ENCODE measurements around the gene TMPRSS4.

Gene TMPRSS4, protein sequence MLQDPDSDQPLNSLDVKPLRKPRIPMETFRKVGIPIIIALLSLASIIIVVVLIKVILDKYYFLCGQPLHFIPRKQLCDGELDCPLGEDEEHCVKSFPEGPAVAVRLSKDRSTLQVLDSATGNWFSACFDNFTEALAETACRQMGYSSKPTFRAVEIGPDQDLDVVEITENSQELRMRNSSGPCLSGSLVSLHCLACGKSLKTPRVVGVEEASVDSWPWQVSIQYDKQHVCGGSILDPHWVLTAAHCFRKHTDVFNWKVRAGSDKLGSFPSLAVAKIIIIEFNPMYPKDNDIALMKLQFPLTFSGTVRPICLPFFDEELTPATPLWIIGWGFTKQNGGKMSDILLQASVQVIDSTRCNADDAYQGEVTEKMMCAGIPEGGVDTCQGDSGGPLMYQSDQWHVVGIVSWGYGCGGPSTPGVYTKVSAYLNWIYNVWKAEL

DNA sequence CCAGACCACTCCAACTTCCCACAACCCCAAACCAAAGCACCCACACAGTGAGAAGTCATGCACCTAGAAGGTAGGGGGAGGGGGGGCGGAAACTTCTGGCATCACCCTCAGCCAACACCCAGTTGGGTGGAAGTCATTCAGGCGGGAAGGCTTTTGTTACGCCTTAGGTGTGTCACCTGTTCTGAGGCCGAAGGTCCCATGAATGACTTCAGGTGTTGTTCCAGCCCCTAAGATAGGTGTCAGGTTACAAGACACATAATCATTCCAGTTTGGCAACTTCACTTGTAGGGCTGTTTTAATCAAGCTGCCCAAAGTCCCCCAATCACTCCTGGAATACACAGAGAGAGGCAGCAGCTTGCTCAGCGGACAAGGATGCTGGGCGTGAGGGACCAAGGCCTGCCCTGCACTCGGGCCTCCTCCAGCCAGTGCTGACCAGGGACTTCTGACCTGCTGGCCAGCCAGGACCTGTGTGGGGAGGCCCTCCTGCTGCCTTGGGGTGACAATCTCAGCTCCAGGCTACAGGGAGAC, at the start of gene TMPRSS4:
Gene TMPRSS4 (plus strand): TSS at position 325 of the 528 bp plus-strand sequence. CDS start 225 bp downstream, outside the sequence.
- no peak for DNase-seq (ENCODE audit: low read depth)

GRCh38 chr11:118027694-118028093, 49.2 kb upstream of the TMPRSS4 start:
- no peak for DNase-seq (ENCODE audit: low read depth)

DNA sequence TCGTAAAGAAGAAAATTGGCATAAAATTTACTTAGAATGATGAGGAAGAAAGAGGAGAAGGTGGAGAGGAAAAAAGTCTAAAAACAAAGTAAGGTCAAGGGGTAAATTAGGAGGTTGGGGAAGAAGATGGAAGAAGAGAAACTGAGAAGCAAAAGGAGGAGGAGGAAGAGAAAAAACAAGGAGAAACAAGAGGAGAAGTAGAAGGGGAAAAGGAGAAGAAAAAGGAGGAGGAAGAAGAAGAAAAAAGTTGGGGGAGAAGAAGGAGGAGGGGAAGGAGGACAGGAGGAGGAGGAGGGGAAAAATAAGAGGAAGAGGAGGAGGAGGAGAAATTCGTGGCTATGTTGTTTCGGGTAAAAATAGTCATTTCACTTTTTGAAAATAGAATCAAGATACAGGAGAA, 48.3 kb upstream of the TMPRSS4 start:
- DNase-seq (ENCODE audit: low read depth): no peak

DNA sequence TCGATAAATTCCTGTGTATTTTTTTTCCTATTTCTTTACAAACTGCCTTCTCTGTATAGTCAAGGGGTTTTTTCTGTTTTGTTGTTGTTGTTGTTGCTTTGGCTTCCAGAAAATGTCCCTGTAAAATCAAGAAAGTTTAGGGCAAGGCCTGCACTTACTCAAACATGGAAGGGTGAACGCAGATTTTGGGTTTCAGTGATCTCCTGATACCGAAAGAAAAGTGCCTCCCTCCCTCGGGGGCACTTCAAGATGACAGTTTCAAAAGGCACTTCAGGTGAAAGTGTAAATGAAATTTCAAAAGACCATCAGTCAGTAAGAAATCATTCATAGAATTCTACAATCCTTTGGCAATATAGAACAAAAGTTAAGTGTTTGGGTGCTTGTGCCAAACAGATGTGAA, 43.4 kb upstream of the TMPRSS4 start:
- DNase-seq (ENCODE audit: low read depth): no peak

GRCh38 chr11:118042141-118042540, 34.7 kb upstream of the TMPRSS4 start:
- no peak for DNase-seq (ENCODE audit: low read depth)

DNA sequence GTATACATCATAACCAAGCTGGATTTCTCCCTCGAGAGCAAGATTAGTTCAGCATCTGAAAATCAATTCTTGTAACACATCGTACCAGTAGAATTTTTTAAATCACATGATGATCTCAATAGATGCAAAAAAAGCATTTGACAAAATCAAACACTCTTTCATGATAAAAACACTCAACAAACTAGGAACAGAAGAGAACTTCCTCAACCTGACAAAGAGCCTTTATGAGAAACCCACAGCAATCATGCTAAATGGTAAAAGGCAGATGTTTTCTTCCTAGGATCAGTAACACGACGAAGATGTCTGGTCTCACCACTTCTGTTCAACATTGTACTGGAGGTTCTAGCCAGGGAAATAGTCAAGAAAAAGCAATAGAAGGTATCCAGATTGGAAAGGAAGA, 34.1 kb upstream of the TMPRSS4 start:
- DNase-seq (ENCODE audit: low read depth): no peak

- no peak for DNase-seq (ENCODE audit: low read depth)
Observed at GRCh38 chr11:118045191-118045590, 31.7 kb upstream of the TMPRSS4 start.

DNA sequence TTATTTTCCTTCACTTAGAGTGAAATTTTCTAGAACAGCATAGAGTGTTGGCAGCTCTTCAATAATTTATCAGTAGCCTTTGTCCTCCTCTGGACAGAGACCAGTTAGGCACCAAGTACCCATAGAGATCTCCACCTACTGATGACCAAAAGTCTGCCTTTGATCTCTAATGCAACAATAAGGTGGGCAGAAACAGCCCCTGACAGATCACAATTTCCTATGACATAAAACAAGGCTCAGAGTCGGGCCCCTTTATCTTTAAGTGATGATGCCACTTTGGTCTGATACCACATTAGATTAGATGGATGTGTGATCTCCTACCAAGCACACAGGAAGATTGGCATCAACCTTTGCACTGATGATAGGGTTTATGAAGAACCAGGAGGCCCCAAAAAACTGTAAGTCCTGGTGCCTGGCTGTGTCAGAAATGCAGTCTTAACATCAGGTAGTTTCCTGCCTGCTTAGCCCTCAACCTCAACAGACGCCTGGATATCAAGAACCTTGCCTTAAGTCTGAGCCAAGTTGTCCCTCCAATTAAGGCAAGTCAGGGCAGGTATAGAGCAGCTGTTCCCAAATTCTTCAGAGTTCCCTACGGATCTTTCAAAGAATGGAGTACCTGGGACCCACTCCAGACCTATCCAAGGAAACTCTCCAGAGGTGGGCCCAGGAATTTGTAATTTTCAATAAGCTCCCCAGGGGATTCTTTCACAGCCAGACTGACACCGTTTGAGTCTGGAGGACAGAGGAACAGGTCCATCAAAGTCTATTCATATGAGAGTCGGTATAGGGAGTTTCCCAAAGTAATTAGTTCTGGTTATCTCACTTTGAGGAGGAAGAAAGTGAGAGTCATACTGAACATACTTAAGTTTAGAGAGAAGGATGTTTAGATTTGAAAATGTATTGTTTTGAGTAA, 30.6 kb upstream of the TMPRSS4 start:
- no peak for DNase-seq (ENCODE audit: low read depth)

- no peak for DNase-seq (ENCODE audit: low read depth)
Observed at GRCh38 chr11:118046964-118047700, 29.7 kb upstream of the TMPRSS4 start.

- no peak for DNase-seq (ENCODE audit: low read depth)
Observed at GRCh38 chr11:118047749-118048148, 29.1 kb upstream of the TMPRSS4 start.

DNA sequence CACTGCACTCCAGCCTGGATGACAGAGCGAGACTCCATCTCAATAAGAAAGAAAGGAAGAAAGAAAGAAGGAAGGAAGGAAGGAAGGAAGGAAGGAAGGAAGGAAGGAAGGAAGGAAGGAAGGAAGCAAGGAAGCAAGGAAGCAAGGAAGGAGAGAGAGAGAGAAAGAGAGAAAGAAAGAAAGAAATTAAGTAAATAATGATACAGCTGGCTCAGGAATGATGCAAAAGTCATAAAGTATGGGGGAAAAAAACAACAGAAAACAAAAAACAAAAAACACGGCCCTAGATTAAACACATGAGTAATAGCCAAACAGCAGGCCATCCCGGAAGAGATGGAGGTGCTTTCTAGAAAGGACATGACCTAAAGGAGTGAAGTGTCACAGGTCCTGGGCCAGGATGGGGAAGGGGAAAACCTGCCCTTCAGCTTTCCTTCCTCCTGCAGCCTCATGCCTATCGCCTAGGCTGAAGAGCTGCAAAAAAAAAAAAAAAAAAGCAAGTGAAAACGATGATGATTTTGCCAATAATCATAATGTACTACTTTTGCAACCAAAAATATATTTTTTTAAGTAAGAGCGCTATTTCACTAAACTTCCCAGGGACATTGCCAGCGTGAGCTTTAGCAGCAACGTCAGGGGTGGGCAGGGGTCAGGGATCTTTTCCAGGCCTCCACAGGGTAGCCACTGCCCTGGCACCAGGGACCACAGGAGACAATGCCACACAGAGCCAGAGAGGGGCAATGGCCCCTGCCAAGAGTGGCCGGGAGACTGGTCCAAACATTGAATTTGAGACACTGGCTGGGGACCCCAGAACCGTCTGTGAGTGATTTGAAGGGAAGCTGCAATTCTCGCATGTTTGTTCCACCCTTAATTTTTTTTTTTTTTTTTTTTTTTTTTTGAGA, 28.2 kb upstream of the TMPRSS4 start:
- no peak for DNase-seq (ENCODE audit: low read depth)

- DNase-seq (ENCODE audit: low read depth): no peak
Observed at GRCh38 chr11:118049771-118050170, 27.1 kb upstream of the TMPRSS4 start.

DNA sequence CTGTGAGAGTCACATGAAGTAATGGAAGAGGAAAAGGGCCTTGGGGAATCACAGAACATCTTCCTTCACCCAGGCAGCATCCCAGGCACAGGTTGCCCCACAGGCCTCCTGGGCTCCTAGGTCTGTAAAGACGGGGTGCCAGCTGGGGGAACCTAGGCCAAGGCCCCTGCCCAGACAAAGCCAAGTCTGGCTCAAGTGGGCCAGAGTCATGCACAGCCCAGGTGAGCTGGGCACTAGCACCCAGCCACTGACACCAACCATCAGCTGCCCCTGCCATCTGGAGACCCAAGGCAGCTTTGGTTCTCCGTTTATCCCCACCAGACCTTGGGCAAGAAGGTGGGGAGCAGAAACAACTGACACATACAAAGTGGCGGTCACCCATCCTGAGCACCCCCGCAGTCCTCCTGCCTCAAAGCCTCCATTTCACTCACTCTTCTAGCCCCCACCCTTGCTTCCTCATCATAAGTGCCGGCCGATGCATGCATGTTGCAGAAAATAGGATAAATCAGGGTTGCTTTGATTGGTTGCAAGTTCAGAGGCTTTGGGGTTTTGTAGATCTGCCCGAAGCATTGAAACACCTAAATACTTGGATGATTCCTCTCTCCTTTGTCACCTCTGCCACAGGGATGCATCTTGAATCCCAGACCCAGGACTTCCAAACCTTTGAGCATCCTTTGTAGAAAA, 26.5 kb upstream of the TMPRSS4 start:
- DNase-seq (ENCODE audit: low read depth): no peak

DNA sequence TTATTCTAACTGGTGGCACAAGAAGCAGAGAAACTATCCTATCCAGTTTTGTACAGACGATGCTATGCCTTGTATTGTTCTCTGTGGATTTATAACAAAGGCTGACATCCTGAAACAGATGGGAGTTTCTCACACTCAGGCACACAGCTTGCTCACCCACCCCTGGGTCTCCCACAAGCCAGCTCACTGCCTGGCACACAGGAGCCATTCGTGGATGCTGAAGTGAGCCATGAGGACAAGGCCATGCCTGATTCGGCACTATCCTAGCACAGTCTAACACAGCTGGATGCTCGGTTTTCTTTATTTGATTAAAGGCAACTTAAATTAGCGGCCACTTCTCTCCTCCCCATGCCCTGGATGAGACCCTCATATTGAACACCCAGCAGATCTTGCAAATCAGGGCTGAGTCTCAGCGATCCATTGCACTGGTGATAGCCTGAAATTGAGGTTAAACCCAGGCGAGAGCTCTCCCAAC, 25.7 kb upstream of the TMPRSS4 start:
- DNase-seq (ENCODE audit: low read depth): no peak

DNA sequence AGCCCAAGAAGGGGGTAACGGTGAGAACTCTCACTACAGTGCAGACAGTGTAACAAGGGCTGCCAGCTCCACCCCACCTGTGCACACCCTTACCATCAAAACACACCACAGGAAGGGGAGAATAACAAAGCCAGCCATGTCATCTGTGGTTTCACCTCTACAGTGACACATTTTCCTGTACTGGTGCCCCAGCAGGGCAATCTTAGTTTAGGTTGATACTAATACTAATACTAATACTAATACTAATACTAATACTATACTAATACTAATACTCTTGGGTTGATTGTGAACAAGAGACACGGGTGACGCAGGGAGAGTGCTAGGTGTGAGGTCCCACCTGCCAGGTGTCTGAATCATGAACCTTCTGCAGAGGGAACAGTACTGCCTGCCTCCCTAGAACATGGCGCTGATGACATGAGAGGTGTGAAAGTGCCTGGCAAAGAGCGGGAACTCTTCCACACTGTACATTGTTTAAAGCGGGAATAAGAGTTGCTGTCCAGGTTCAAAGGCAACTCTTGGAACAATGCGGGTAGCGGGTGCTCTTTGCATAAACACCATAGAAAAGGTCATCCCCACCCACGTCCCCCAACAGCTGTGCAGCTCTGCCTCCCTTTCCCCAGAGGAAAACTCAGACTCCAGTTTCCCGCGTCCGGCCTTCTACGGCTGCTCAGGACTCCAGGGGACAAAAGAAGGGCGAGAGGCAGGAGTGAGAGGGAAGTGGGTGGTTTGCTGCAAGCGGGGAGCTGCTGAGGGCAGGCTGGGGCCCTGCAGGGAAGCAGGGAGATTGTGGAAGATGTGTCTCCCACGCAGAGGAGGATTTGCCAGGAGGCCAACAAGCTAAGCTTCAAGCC, 25.0 kb upstream of the TMPRSS4 start:
- no peak for DNase-seq (ENCODE audit: low read depth)

DNA sequence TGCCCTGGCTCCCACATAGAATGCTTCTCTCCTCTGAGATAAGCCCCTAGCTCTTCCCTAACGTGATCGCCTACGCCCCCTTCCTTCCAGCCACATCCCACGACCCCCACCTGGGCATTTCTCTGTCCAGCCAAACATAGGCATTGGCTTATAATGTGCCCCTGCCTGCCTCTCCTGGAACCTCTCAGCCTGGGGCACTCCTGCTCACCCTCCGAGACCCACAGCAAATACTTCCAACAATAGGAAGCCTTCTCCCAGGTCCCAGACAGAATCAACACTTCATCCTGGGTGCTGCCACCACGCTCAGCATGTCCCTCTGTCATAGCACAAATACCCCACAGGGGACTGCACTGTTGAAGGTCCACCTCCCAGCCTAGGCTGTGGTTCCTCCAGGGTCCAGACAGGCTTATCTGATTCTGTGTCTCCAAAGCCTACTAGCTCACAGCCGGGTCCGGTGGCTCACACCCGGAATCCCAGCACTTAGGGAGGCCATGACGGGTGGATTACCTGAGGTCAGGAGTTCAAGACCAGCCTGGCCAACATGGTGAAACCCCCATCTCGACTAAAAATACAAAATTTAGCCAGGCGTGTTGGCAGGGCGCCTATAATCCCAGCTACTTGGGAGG, 24.2 kb upstream of the TMPRSS4 start:
- no peak for DNase-seq (ENCODE audit: low read depth)

- DNase-seq (ENCODE audit: low read depth): no peak
Observed at GRCh38 chr11:118054712-118055640, 21.9 kb upstream of the TMPRSS4 start.

DNA sequence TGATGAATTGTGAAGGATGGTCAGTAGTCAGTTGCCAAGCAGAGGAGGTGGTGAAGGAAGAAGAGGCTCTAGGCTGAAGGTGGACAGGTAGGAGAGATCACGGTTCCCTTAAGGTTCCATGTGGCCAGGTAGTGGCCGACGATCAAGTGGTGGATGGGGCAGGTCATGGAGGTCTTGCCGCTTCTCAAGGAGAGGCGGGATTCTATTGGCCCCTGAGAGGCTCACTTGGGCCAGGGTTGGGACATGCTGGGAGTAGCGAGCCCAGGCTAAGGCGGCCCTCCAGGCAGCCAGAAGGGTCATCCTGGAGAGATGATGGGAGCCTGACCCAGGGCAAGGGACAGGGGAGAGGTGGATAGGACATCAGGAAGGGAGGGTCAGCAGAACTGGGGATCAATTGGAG, 20.9 kb upstream of the TMPRSS4 start:
- DNase-seq (ENCODE audit: low read depth): no peak

All from HS-5 (cell line).